ENCODE data around the gene PIGB.

- no peak for TF ChIP-seq TAF1 (conservative IDR thresholded peaks at IDR 0.05)
- TF ChIP-seq, protein P1, sequence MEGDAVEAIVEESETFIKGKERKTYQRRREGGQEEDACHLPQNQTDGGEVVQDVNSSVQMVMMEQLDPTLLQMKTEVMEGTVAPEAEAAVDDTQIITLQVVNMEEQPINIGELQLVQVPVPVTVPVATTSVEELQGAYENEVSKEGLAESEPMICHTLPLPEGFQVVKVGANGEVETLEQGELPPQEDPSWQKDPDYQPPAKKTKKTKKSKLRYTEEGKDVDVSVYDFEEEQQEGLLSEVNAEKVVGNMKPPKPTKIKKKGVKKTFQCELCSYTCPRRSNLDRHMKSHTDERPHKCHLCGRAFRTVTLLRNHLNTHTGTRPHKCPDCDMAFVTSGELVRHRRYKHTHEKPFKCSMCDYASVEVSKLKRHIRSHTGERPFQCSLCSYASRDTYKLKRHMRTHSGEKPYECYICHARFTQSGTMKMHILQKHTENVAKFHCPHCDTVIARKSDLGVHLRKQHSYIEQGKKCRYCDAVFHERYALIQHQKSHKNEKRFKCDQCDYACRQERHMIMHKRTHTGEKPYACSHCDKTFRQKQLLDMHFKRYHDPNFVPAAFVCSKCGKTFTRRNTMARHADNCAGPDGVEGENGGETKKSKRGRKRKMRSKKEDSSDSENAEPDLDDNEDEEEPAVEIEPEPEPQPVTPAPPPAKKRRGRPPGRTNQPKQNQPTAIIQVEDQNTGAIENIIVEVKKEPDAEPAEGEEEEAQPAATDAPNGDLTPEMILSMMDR (IDR thresholded peaks at IDR 0.05; ENCODE audit: low read depth, low read length, missing input control), result no peak
- TF ChIP-seq GABPA (IDR thresholded peaks at IDR 0.05 in 1 of 2, conservative IDR thresholded peaks at IDR 0.05 in 1 of 2), result no peak
- no peak for TF ChIP-seq FOXA1 (IDR thresholded peaks at IDR 0.05)
- TF ChIP-seq, protein P2, sequence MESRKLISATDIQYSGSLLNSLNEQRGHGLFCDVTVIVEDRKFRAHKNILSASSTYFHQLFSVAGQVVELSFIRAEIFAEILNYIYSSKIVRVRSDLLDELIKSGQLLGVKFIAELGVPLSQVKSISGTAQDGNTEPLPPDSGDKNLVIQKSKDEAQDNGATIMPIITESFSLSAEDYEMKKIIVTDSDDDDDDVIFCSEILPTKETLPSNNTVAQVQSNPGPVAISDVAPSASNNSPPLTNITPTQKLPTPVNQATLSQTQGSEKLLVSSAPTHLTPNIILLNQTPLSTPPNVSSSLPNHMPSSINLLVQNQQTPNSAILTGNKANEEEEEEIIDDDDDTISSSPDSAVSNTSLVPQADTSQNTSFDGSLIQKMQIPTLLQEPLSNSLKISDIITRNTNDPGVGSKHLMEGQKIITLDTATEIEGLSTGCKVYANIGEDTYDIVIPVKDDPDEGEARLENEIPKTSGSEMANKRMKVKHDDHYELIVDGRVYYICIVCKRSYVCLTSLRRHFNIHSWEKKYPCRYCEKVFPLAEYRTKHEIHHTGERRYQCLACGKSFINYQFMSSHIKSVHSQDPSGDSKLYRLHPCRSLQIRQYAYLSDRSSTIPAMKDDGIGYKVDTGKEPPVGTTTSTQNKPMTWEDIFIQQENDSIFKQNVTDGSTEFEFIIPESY (IDR thresholded peaks at IDR 0.05), result no peak
- TF ChIP-seq, protein P3, sequence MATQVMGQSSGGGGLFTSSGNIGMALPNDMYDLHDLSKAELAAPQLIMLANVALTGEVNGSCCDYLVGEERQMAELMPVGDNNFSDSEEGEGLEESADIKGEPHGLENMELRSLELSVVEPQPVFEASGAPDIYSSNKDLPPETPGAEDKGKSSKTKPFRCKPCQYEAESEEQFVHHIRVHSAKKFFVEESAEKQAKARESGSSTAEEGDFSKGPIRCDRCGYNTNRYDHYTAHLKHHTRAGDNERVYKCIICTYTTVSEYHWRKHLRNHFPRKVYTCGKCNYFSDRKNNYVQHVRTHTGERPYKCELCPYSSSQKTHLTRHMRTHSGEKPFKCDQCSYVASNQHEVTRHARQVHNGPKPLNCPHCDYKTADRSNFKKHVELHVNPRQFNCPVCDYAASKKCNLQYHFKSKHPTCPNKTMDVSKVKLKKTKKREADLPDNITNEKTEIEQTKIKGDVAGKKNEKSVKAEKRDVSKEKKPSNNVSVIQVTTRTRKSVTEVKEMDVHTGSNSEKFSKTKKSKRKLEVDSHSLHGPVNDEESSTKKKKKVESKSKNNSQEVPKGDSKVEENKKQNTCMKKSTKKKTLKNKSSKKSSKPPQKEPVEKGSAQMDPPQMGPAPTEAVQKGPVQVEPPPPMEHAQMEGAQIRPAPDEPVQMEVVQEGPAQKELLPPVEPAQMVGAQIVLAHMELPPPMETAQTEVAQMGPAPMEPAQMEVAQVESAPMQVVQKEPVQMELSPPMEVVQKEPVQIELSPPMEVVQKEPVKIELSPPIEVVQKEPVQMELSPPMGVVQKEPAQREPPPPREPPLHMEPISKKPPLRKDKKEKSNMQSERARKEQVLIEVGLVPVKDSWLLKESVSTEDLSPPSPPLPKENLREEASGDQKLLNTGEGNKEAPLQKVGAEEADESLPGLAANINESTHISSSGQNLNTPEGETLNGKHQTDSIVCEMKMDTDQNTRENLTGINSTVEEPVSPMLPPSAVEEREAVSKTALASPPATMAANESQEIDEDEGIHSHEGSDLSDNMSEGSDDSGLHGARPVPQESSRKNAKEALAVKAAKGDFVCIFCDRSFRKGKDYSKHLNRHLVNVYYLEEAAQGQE (IDR thresholded peaks at IDR 0.05), result no peak
- no peak for TF ChIP-seq MAX (IDR thresholded peaks at IDR 0.05)
- TF ChIP-seq JUND (IDR thresholded peaks at IDR 0.05), result no peak
- no peak for TF ChIP-seq HNF4G (IDR thresholded peaks at IDR 0.05)
- TF ChIP-seq RAD21 (IDR thresholded peaks at IDR 0.05), result no peak
- TF ChIP-seq EGR1 (IDR thresholded peaks at IDR 0.05; ENCODE audit: low read depth in 2 of 2), result no peak
- TF ChIP-seq SP1 (IDR thresholded peaks at IDR 0.05), result no peak
Observed at GRCh38 chr15:55277715-55278114, 41.3 kb upstream of the PIGB start.

Data from liver (tissue), 3 donors.